ENCODE measurements around the gene LYPD6.
"Not testable (repeated sequence)": the region's sequence is repeated elsewhere in the genome, so short reads cannot be mapped to it uniquely, and the experiment has no call there.

LYPD6 gene

GRCh38 chr2:149458502-149458901, 128.1 kb downstream of the LYPD6 start:
- DNase-seq = no peak

GRCh38 chr2:149463328-149464002, 133.1 kb downstream of the LYPD6 start:
- DNase-seq = no peak

- DNase-seq = no peak
Measured at GRCh38 chr2:149464396-149464795, 134.0 kb downstream of the LYPD6 start.

- no peak for DNase-seq
Measured at GRCh38 chr2:149465873-149466272, 135.5 kb downstream of the LYPD6 start.

- DNase-seq = no peak
Measured at GRCh38 chr2:149466635-149467034, 136.2 kb downstream of the LYPD6 start.

- DNase-seq = no peak
Measured at GRCh38 chr2:149467436-149467835, 137.0 kb downstream of the LYPD6 start.

GRCh38 chr2:149468636-149469035, 138.2 kb downstream of the LYPD6 start:
- no peak for DNase-seq

- no peak for DNase-seq
Measured at GRCh38 chr2:149470046-149470445, 139.7 kb downstream of the LYPD6 start.

- DNase-seq = no peak
Measured at GRCh38 chr2:149472413-149472812, 142.0 kb downstream of the LYPD6 start.

GRCh38 chr2:149473068-149473467, 142.7 kb downstream of the LYPD6 start:
- DNase-seq = no peak

- no peak for DNase-seq
Measured at GRCh38 chr2:149473521-149473920, 143.1 kb downstream of the LYPD6 start.

- DNase-seq = no peak
Measured at GRCh38 chr2:149483004-149483605, 152.7 kb downstream of the LYPD6 start.

- DNase-seq = no peak
Measured at GRCh38 chr2:149486664-149487063, 156.3 kb downstream of the LYPD6 start.

GRCh38 chr2:149487189-149487588, 156.8 kb downstream of the LYPD6 start:
- no peak for DNase-seq

- DNase-seq = no peak
Measured at GRCh38 chr2:149488706-149489440, 158.5 kb downstream of the LYPD6 start.

GRCh38 chr2:149489452-149489851, 159.1 kb downstream of the LYPD6 start:
- DNase-seq = no peak

GRCh38 chr2:149490296-149490695, 159.9 kb downstream of the LYPD6 start:
- no peak for DNase-seq

GRCh38 chr2:149492923-149493322, 162.5 kb downstream of the LYPD6 start:
- DNase-seq = no peak

- DNase-seq = not testable (repeated sequence)
Measured at GRCh38 chr2:149499204-149499603, 168.8 kb downstream of the LYPD6 start.

GRCh38 chr2:149506808-149507207, 176.4 kb downstream of the LYPD6 start:
- DNase-seq = not testable (repeated sequence)

- DNase-seq = no peak
Measured at GRCh38 chr2:149507974-149508373, 177.6 kb downstream of the LYPD6 start.

- DNase-seq = no peak
Measured at GRCh38 chr2:149513461-149513860, 183.1 kb downstream of the LYPD6 start.
